NCI-H2196 treated with DMSO at 0.1 percent for 48 hours (cell line): ENCODE results near the gene STRAP.
"Not testable (repeated sequence)": the region's sequence is repeated elsewhere in the genome, so short reads cannot be mapped to it uniquely, and the experiment has no call there.

Source experiments
- DNase-seq: peaks from one replicate; lab custom pipeline; 2025; ENCODE audit not compliant: unreplicated experiment; lab: John Stamatoyannopoulos, UW

Gene STRAP

DNA sequence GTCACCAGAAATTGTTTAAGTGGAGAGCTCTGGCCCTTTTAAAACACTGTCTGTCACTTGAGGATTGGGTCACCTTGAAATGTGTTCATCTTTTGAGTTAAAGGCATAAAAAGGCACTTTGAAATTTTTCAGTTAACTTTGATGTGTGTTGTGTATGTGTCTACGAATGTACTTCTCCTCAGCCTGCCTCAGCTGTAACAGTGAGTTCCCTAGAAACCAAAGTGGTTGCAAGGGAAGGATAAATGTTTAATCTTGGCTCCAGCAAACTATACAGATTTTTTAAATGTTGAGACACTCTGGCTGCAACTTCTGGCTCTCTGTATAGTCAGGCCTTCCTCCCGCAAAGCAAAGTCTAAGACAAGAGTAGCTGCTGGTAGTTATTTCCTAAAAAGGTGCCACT is 37.2 kb downstream of the STRAP start:
- no peak for DNase-seq

DNA sequence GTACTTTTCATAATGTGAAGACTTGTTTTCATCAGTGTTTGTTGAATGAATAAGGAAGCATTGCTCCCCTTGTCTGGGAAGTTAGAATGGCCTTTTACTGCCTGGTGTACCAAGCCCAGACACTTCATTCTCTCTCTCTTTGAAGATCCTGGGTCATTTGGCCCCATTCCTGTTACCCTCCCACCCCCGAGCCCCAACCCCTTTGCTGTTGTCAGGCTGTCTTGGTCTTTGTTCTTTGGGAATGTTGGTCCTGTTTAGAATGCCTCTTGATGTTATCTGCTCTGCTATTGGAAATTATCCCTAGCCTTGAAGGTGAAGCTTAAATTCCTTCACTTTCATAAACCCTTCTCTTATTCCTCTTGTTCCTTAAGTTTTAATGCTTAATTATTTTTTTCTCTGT is 42.8 kb downstream of the STRAP start:
- DNase-seq: no peak

DNA sequence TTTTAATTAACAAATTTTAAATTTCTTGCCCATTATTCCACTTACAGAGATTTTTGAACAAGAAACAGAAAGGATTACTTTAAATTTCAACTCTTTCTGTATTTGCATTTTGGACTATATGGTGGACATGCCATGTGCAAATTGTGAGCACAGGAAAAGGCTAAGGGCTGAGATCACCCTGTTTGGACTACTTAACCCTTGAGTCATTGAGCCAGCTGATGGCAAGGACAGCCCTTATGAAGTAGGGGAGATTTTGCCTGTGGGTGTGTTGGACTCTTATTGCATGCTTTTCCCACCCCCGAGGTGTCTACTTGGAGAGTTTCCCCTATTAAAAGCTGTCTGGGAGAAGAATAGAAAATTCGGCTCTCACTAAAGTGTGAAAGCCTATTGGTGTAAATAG is 46.2 kb downstream of the STRAP start:
- no peak for DNase-seq

DNA sequence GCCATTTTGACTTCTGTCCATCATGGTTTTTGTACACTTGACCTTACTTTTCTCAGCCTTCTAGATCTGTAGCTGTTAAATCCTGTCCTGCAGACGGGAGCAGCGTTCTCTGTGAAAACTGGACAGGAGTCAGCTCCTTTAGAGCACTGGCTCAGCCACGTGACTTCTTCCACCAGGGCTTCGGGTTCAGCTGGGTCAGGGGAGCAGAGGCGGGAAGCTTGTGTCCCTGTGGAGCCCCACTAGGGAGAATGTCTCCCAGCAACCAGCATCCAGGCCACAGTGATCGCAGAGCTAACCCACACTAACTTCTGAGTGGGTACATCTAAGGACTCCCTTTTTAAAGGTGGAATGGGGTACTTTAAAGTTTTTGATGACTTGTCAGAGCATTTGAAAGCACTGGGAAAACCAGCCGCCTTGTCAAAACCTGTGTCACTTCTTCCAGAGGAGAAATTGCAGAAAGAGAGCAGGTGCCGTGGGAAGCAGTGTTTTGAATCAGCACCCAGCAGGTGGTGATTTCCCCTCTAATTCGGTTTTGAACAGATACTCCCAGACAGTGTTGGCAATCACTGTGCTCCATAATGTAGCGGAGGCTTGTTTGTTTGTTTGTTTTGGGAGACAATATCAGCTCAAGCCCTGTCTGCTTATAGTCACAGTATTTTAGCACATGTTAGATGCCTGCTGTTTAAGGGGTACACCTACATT is 46.8 kb downstream of the STRAP start:
- DNase-seq: no peak

DNA sequence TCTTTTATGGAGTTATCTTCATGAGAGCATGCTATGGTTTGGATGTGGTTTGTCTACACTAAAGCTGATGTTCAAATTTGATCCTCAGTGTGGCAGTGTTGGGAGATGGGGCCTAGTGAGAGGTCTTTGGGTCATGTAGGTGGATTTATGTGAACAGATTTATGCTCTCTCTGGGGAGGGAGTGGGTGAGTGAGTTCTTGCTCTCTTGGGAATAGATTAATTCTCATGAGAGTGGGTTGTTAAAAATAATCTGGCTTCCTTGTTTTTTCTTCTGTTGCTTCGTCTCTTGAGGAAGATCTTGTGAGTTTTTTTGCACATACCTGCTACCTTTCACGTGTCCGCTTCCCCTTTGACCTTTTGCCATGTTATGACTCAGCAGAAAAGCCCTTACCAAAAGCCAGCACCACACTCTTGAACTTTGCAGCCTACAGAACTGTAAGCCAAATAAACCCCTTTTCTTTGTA is 49.4 kb downstream of the STRAP start:
- no peak for DNase-seq

DNA sequence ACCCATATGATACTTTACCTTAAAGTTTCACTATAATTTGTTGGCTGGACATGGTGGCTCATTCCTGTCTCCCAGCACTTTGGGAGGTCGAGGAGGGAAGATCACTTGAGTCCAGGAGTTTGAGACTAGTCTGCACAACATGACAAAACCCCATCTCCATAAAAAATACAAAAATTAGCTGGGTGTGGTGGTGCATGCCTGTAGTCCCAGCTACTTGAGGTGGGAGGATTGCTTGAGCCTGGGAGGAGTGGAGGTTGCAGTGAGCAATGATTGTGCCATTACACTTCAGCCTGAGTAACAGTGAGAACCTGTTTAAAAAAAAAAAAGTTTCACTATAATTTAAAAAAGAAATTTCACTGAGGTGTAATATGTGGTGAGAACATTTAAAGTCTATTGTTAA is 50.1 kb downstream of the STRAP start:
- no peak for DNase-seq

DNA sequence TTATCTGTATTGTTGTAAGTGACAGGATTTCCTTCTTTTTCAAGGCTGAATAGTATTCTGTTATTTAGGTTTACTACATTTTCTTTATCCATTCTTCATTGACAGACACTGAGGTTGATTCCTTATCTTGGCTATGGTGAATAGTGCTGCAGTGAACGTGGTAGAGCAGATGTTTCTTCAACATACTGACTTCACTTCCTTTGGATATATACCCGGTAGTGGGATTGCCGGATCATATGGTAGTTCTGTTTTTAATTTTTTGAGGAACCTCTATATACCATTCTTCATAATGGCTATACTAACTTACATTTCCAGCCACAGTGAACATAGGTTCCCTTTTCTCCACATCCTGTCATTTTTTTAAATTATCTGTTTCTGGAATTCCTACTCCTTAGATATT is 50.8 kb downstream of the STRAP start:
- no peak for DNase-seq

DNA sequence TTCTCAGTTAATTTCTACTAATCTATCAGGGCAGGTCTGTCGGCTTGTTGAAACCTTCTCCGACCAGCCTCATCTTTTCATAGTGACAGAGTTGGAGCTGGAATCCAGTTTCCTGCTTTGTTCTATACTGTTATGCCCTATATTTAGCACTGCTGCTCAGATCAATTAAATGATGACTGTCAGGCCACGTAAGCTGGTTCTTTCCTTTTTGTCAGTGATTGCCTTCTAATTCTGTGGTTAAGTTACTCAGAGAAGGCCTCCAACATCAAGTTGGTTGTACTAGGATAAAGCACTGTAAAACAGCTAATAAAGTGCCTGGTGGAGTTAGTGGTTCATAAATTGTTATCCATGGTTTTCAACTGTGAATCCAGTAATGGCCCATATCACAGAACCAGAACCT is 51.6 kb downstream of the STRAP start:
- no peak for DNase-seq

DNA sequence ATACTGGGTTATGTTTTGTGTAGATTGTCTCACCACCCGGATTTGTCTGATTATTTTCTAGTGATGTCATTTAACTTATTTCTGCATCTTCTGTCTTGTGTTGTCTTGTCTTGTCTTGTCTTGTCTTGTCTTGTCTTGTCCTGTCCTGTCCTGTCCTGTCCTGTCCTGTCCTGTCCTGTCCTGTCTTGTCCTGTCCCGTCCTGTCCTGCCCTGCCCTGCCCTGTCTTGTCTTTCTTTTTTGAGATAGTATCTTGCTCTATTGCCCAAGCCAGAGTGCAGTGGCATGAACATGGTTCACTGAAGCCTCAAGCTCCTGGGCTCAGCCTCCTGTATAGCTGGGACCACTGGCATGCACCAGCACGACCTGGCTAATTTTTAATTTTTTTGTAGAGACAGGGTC is 54.6 kb downstream of the STRAP start:
- DNase-seq: no peak

DNA sequence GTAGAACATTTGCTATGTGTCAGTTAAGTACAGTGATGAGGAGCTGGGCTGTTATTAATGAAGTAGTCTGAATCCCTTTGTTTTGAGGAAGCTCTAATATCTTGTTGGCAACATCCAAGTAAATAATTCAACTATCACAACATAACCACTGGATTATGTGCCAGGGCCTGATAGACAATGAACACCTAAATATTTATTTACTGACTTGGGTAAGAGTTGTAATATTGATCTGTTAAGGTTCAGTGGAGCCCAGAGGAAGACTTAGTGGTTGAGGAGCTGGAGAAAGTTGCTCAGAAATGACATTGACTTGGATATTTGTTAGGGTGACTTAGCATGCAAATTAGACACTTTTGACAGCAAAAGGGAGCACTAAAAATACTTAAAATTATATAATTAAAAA is 55.7 kb downstream of the STRAP start:
- DNase-seq: no peak

DNA sequence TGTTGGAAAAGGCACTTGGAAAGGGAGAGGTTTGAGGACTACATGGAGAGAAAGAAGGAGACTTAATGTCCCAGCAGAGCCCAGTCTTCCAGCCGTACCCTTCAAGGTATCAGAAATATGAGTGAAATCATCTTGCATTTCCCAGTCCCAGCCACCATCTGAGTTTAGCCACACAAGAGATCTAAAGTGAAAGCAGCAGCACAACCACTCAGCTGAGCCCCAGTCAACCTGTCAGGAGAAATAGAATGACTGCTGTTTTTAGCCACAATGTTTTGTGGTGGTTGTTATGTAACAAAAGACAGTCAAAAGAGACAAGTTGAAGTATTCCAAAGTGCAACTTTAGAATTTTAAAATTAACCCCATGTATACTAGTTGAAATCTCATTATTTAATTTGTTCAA is 56.9 kb downstream of the STRAP start:
- no peak for DNase-seq

DNA sequence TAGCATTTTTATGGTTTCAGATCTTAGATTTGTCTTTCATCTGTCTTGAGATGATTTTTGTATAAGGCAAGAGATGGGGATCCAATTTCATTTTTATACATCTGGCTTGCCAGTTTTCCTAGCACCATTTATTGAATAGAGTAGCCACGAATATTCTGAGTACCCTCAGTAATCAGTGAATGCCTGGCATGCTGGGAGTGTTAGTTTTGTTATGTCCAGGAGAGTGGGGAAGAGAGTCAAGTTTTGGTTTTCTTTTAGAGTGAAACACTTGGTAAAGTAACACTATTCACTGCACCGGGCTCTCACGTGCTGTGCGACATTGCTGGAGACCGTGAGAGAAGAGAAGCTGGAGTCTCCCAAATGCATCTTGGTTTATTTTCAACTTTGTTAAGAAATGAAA is 60.3 kb downstream of the STRAP start:
- no peak for DNase-seq

DNA sequence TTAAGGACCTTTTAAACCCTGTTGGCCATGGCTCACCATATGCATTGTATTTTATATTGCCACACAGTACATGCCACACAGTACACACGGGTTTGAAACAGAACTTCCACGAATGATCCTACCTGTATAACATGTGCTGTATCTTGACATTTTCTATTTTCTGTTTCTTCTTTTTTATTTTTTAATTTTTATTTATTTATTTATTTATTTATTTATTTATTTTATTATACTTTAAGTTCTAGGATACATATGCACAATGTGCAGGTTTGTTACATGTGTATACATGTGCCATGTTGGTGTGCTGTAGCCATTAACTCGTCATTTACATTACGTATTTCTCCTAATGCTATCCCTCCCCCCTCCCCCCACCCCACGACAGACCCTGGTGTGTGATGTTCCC is 61.3 kb downstream of the STRAP start:
- not testable (repeated sequence) for DNase-seq

DNA sequence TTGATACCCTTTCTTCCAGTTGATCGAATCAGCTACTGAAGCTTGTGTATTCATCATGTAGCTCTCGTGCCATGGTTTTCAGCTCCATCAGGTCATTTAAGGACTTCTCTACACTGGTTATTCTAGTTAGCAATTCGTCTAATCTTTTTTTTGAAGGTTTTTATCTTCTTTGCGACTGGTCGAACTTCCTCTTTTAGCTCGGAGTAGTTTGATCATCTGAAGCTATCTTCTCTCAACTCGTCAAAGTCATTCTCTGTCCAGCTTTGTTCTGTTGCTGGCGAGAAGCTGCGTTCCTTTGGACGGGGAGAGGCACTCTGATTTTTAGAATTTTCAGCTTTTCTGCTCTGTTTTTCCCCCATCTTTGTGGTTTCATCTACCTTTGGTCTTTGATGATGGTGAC is 66.3 kb downstream of the STRAP start:
- DNase-seq: not testable (repeated sequence)
